ENCODE results near the gene ROR2. TPM values are rescaled to one million over a fixed set of nuclear protein-coding genes. Genes with fewer than 3 reads are reported as not detected.

ROR2 gene
- total RNA-seq, 2 experiments from 2014 or later: 0.05 TPM

DNA sequence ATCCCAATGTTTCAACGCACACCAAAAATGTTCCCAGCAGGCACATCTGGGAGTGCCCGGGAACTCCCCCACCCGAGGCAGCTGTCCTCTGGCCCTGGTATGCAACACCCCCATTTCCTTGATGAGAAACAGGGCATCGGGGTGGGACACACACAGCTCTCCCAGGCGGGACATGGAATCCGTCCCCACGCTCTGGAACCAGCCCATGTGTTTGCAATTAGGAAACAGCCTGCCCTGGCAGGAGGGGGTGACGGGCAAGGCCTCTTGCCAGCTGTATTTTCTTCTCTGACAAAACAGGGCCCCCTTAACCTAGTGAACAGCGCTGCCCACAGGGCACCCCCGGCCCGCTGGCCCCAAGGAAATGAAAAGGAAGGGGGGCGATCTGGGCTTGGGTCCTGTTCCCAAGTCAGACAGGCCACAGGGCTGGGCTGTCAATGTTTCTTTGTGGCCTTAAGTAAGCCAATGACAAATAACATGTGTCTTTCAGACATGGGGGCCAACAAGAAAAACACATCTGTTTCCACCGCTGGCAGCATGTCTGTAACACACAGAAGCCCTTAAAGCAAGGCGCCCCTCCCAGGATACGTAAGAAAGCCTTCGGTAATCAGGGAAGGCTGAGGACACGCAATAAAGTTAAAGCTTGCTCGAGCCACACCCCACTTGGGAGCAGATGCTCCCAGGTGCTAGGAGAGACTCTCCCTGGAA lies 125.3 kb downstream of the ROR2 start:
- Mint-ChIP-seq H3K36me3 (ENCODE audit: low read depth) (no peaks in the 10 kb centered on the region), H3K27me3 (ENCODE audit: low read depth) (peaks cover 9% of the 10 kb centered on the region), H3K4me3 (no peak overlapping the region), H3K27ac (no peak overlapping the region), H3K4me1 (ENCODE audit: low read depth) (no peaks in the 10 kb centered on the region), H3K9me3 (ENCODE audit: insufficient read depth) (no peaks in the 10 kb centered on the region)
- ATAC-seq (no peak), DNase-seq (no peak)
- ChIA-PET CTCF (no interaction called here), POLR2A (no interaction called here)

DNA sequence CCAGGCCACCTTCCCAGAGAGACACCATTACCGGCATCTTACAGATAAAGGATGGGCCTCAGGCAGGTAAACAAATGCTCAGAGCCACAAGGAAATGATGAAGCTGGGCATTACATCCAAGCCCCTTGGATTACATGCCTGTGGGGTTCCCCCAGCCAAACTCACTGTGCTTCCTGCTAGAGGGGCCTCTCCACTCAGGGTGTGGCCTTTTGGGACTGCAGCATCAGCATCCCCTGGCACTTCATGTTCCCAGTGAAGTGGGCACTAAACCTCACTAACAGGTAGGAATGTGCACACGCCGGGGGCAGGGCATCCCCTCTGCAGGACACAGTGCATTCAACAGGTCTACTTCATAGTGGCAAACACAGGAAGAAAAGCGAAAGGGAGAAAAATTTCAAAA lies 125.9 kb downstream of the ROR2 start:
- H3K27me3 Mint-ChIP-seq (ENCODE audit: low read depth): peaks cover 9% of the 10 kb centered on the region
- no peak overlapping the region for H3K27ac Mint-ChIP-seq
- ChIA-PET POLR2A (no interaction called here), CTCF (no interaction called here)
- H3K36me3 Mint-ChIP-seq (ENCODE audit: low read depth): no peaks in the 10 kb centered on the region
- H3K4me3 Mint-ChIP-seq: no peak overlapping the region
- H3K4me1 Mint-ChIP-seq (ENCODE audit: low read depth): no peaks in the 10 kb centered on the region
- H3K9me3 Mint-ChIP-seq (ENCODE audit: insufficient read depth): no peaks in the 10 kb centered on the region
- DNase-seq: no peak
- ATAC-seq: no peak

DNA sequence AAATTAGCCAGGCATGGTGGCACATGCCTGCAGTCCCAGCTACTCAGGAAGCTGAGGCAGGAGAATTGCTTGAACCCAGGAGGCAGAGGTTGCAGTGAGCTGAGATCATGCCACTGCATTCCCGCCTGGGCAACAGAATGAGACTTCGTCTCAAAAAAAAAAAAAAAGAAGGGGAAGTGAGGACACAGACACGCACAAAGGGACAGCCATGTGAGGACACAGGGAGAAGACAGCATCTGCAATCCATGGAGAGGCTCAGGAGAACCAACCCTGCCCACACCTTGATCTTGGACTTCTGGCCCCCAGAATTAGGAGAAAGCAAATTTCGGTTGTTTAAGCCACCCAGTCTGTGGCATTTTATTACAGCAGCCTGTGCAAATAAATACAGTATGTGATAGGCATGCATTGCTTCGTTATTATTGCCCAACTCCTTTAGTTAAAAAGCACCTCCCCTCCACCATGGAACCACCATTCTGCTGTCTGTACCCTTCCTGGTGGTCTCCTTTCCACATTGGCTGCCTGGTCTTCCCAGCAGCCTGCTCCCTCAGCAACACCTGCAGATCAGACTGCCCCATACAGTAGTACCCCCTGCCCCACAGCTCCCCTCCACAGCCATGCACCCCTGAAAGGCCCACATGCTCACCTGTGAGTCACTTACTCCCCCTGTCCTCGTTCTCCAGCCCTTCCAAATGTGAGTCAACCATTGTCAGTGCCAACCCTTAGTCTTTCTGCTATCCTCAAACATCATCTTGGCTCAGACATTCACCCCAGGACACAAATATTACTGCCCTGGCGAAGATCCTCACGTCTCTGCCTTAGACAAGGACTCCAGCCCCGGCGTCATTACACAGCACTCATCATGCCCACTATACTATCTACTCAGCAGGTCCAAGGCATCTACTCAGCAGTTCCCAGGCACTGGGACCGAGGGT lies 128.8 kb downstream of the ROR2 start:
- H3K27ac Mint-ChIP-seq: no peak overlapping the region
- CTCF ChIA-PET: no interaction called here
- H3K9me3 Mint-ChIP-seq (ENCODE audit: insufficient read depth): no peaks in the 10 kb centered on the region

GRCh38 chr9:91820126-91820750 lies 129.8 kb downstream of the ROR2 start:
- no peak for ATAC-seq
- Mint-ChIP-seq H3K27ac (no peak overlapping the region), H3K27me3 (ENCODE audit: low read depth) (peaks cover 9% of the 10 kb centered on the region), H3K36me3 (ENCODE audit: low read depth) (no peaks in the 10 kb centered on the region), H3K9me3 (ENCODE audit: insufficient read depth) (no peaks in the 10 kb centered on the region), H3K4me1 (ENCODE audit: low read depth) (no peaks in the 10 kb centered on the region), H3K4me3 (no peak overlapping the region)
- ChIA-PET POLR2A (no interaction called here), CTCF (no interaction called here)
- no peak for DNase-seq

More for the DNA sequence above, 128.8 kb downstream of the ROR2 start:
- Mint-ChIP-seq H3K27me3 (ENCODE audit: low read depth) (peaks cover 9% of the 10 kb centered on the region), H3K4me1 (ENCODE audit: low read depth) (no peaks in the 10 kb centered on the region), H3K36me3 (ENCODE audit: low read depth) (no peaks in the 10 kb centered on the region), H3K4me3 (no peak overlapping the region)
- DNase-seq: no peak
- ATAC-seq: no peak
- POLR2A ChIA-PET: no interaction called here

- Mint-ChIP-seq H3K27ac (no peak overlapping the region), H3K27me3 (ENCODE audit: low read depth) (peaks cover 9% of the 10 kb centered on the region), H3K9me3 (ENCODE audit: insufficient read depth) (no peaks in the 10 kb centered on the region), H3K4me3 (no peak overlapping the region), H3K4me1 (ENCODE audit: low read depth) (no peaks in the 10 kb centered on the region), H3K36me3 (ENCODE audit: low read depth) (no peaks in the 10 kb centered on the region)
- ChIA-PET CTCF (no interaction called here), POLR2A (no interaction called here)
- DNase-seq (no peak), ATAC-seq (no peak)
These were observed 131.2 kb downstream of the ROR2 start for GRCh38 chr9:91818647-91819403.

DNA sequence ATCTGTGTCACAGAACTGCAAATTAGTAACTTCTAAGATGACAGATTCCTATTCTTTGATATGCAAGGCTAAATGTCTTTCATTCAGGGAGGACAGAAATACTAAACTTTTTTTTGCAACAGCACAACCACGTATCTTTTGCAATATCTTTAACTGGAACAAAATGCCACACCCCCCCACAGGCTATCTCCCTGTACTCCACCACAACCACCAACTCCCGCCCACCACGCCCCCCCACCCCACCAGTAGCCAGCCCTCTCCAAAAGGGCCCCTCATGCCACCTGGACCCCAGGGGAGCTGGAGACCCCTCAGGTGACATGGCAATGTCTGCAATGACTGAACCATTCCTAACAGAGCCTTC lies 131.8 kb downstream of the ROR2 start:
- no peak overlapping the region for H3K4me3 Mint-ChIP-seq
- ChIA-PET POLR2A (no interaction called here), CTCF (no interaction called here)
- no peak for DNase-seq
- H3K36me3 Mint-ChIP-seq (ENCODE audit: low read depth): no peaks in the 10 kb centered on the region
- peaks cover 9% of the 10 kb centered on the region for H3K27me3 Mint-ChIP-seq (ENCODE audit: low read depth)
- H3K9me3 Mint-ChIP-seq (ENCODE audit: insufficient read depth): no peaks in the 10 kb centered on the region
- no peaks in the 10 kb centered on the region for H3K4me1 Mint-ChIP-seq (ENCODE audit: low read depth)
- H3K27ac Mint-ChIP-seq: no peak overlapping the region
- no peak for ATAC-seq

DNA sequence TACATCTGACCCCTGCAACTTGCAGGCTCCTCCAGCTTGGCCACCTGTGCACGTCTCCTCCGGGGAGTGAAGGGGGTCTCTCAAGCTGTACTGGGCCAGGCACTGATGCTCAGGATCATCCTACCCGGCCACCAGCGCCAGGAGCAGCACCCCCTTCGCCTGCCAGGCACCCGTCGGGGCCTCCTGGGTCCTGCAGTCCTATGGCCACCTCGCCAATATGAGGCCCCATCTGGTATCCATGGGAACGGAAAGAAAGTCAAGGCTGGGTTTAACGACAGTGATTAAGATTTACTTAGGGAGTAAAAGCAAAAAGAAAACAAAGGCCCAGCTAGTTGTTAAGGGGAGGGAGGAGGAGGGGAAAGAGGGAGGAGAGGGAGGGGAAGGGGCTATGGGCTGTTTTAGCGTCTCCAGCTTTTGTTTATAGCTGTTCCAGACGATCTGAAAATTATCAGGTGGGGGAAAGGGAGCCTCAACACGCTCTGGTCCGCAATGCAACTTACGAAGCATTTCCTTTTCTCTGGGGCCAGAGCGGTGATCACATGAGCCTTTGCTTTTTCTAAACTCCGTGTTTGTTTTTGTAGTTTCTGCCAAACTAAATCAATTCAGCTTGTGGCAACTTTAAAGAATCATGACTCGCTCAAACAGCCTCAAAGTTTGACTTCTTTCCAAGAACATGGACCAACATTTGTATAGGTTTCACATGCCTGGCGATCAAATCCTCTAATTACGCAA lies 132.4 kb downstream of the ROR2 start:
- Mint-ChIP-seq H3K4me1 (ENCODE audit: low read depth) (no peaks in the 10 kb centered on the region), H3K9me3 (ENCODE audit: insufficient read depth) (no peaks in the 10 kb centered on the region), H3K36me3 (ENCODE audit: low read depth) (no peaks in the 10 kb centered on the region), H3K4me3 (no peak overlapping the region), H3K27me3 (ENCODE audit: low read depth) (peaks cover 9% of the 10 kb centered on the region), H3K27ac (no peak overlapping the region)
- CTCF ChIA-PET: no interaction called here
- DNase-seq: no peak
- no peak for ATAC-seq
- POLR2A ChIA-PET: no interaction called here

- no peak for DNase-seq
- no peaks in the 10 kb centered on the region for H3K4me1 Mint-ChIP-seq (ENCODE audit: low read depth)
These were observed 132.9 kb downstream of the ROR2 start for GRCh38 chr9:91817106-91817492.

DNA sequence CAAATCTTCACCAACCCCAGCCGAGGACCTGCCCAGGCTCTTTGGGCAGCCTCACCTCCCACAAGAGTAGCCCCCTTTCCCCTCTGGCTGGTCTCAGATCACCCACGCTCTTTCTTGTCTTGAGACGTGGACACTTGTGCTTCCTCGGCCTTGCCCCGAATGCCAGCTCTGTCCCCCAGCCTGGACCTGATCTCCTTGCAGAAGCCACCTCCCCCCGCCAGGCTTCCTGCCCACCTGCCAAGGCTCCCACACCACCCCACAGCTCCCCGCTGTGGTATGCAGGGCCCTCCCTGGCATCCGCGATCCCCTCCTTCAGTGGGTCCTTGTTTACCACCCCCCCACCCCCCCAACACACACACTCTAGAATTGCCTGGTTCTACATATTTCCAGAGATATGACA lies 133.7 kb downstream of the ROR2 start:
- Mint-ChIP-seq H3K36me3 (ENCODE audit: low read depth) (no peaks in the 10 kb centered on the region), H3K4me1 (ENCODE audit: low read depth) (no peaks in the 10 kb centered on the region), H3K27me3 (ENCODE audit: low read depth) (peaks cover 2% of the 10 kb centered on the region), H3K4me3 (no peak overlapping the region), H3K27ac (no peak overlapping the region), H3K9me3 (ENCODE audit: insufficient read depth) (no peaks in the 10 kb centered on the region)
- ATAC-seq (no peak), DNase-seq (no peak)
- CTCF ChIA-PET: no interaction called here
- POLR2A ChIA-PET: no interaction called here

More at GRCh38 chr9:91817106-91817492, 132.9 kb downstream of the ROR2 start:
- Mint-ChIP-seq H3K4me3 (no peak overlapping the region), H3K27ac (no peak overlapping the region), H3K36me3 (ENCODE audit: low read depth) (no peaks in the 10 kb centered on the region), H3K9me3 (ENCODE audit: insufficient read depth) (no peaks in the 10 kb centered on the region), H3K27me3 (ENCODE audit: low read depth) (peaks cover 6% of the 10 kb centered on the region)
- CTCF ChIA-PET: no interaction called here
- ATAC-seq: no peak
- POLR2A ChIA-PET: no interaction called here

GRCh38 chr9:91815896-91816295 lies 134.1 kb downstream of the ROR2 start:
- ChIA-PET CTCF (no interaction called here), POLR2A (interaction anchor here (0.6 kb wide), 1 partner anchor 299 kb away, joined by 6 read pairs; no protein-coding TSS in a partner anchor)
- Mint-ChIP-seq H3K4me3 (no peak overlapping the region), H3K27me3 (ENCODE audit: low read depth) (no peaks in the 10 kb centered on the region), H3K4me1 (ENCODE audit: low read depth) (no peaks in the 10 kb centered on the region), H3K27ac (no peak overlapping the region), H3K36me3 (ENCODE audit: low read depth) (no peaks in the 10 kb centered on the region), H3K9me3 (ENCODE audit: insufficient read depth) (no peaks in the 10 kb centered on the region)
- ATAC-seq (no peak), DNase-seq (no peak)

DNA sequence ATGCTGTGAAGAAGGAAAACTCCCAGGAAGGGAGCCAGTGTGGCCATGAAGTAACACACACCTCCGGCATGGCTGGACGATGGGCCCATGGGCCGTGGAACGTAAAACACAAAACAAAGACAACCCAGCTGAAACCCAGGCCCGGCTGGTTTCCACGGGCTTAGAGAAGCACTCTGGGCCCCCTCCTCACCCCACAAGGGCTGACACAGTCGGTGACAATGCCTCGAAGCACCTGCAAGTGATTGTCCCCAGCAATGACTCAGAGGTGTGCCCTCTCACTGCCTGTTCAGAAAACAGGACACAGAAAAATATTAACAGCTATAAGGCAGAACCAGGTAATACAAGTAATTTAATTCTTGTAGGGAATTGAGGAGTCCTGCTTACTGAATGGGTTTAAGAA lies 135.3 kb downstream of the ROR2 start:
- ChIA-PET POLR2A (no interaction called here), CTCF (no interaction called here)
- Mint-ChIP-seq H3K4me1 (ENCODE audit: low read depth) (no peaks in the 10 kb centered on the region), H3K36me3 (ENCODE audit: low read depth) (no peaks in the 10 kb centered on the region), H3K27ac (no peak overlapping the region), H3K4me3 (no peak overlapping the region), H3K27me3 (ENCODE audit: low read depth) (no peaks in the 10 kb centered on the region), H3K9me3 (ENCODE audit: insufficient read depth) (no peaks in the 10 kb centered on the region)
- no peak for ATAC-seq
- DNase-seq: no peak

All from activated CD8-positive, alpha-beta T cell treated with anti-CD3 and anti-CD28 coated beads, Interleukin-2, amount 10 ng/mL, durations not matched to agents 7 days and 5 days (primary cell).